GM23338 (cell line): ENCODE data around the gene SNX8. TPM values are rescaled to one million over a fixed set of nuclear protein-coding genes. Genes with fewer than 3 reads are reported as not detected.
A peak's percentile ranks its signal among the peaks of the same experiment; 100 is the strongest.

Source experiments
- ATAC-seq: fragments of 200-7000 bp; cut with Tn5 transposase; 3 replicates; pipeline ENCODE4 v1.9.1; 2020
- DNase-seq: peaks from one replicate; pipeline ENCODE4 v3.0.0-alpha.2; 2015; ENCODE audit warnings: low spot score
- H2AFZ ChIP-seq: fragments of 200-600 bp; sonication (generic); 2 replicates; pipeline ENCODE4 v1.8.0; 2016; ENCODE audit warnings: antibody characterized with exemption, mild to moderate bottlenecking, moderate library complexity
- H3F3A ChIP-seq: fragments of 200-600 bp; sonication (generic); replicated peaks from 2 replicates; pipeline ENCODE4 v1.8.0; 2017; ENCODE audit warnings: antibody characterized with exemption, mixed run types, low read depth
- H3K27ac ChIP-seq: fragments of 200-600 bp; sonication (generic); 2 replicates; pipeline ENCODE4 v1.6.1; 2016; ENCODE audit warnings: low read depth
- H3K27me3 ChIP-seq: fragments of 200-600 bp; sonication (generic); 2 replicates; pipeline ENCODE4 v1.8.0; 2016; ENCODE audit warnings: mild to moderate bottlenecking, mixed run types, moderate library complexity; ENCODE audit not compliant: insufficient read depth
- H3K36me3 ChIP-seq: fragments of 200-600 bp; sonication (generic); 2 replicates; pipeline ENCODE4 v1.8.0; 2016; ENCODE audit warnings: mild to moderate bottlenecking; ENCODE audit not compliant: insufficient read depth
- H3K4me1 ChIP-seq: fragments of 200-600 bp; sonication (generic); 2 replicates; pipeline ENCODE4 v1.8.0; 2016; ENCODE audit warnings: mild to moderate bottlenecking, moderate library complexity; ENCODE audit not compliant: insufficient read depth
- H3K4me2 ChIP-seq: fragments of 200-600 bp; sonication (generic); 2 replicates; pipeline ENCODE4 v1.7.1; 2017; ENCODE audit warnings: mixed run types
- H3K4me3 ChIP-seq: fragments of 200-600 bp; sonication (generic); 2 replicates; pipeline ENCODE4 v1.6.1; 2016; ENCODE audit warnings: mixed run types
- H3K79me2 ChIP-seq: fragments of 200-600 bp; sonication (generic); replicated peaks from 2 replicates; pipeline ENCODE4 v1.8.0; 2017; ENCODE audit warnings: mild to moderate bottlenecking; ENCODE audit not compliant: insufficient read depth
- H3K9me2 ChIP-seq: fragments of 200-600 bp; sonication (generic); 2 replicates; pipeline ENCODE4 v1.8.0; 2017; ENCODE audit not compliant: insufficient read depth
- H4K20me1 ChIP-seq: fragments of 200-600 bp; sonication (generic); replicated peaks from 2 replicates; pipeline ENCODE4 v1.8.0; 2017; ENCODE audit warnings: mild to moderate bottlenecking; ENCODE audit not compliant: insufficient read depth
- H3K27ac Mint-ChIP-seq: 2 replicates; pipeline ENCODE4 v1.8.0; 2020; ENCODE audit warnings: inconsistent platforms, mild to moderate bottlenecking, moderate library complexity, mixed read lengths
- H3K27me3 Mint-ChIP-seq: 3 replicates; pipeline ENCODE4 v1.8.0; 2022; ENCODE audit warnings: low read depth, mild to moderate bottlenecking, moderate library complexity, mixed read lengths, inconsistent platforms; ENCODE audit not compliant: insufficient read depth, poor library complexity
- H3K36me3 Mint-ChIP-seq: 3 replicates; pipeline ENCODE4 v1.8.0; 2021; ENCODE audit warnings: low read depth, mild to moderate bottlenecking, inconsistent platforms, moderate library complexity, mixed read lengths
- H3K4me1 Mint-ChIP-seq: 3 replicates; pipeline ENCODE4 v1.8.0; 2020; ENCODE audit warnings: mild to moderate bottlenecking, inconsistent platforms, mixed read lengths
- H3K4me3 Mint-ChIP-seq: 3 replicates; pipeline ENCODE4 v1.8.0; 2021; ENCODE audit warnings: moderate library complexity, mild to moderate bottlenecking, inconsistent platforms, mixed read lengths
- H3K9me3 Mint-ChIP-seq: 3 replicates; pipeline ENCODE4 v1.8.0; 2020; ENCODE audit warnings: moderate library complexity, mild to moderate bottlenecking, inconsistent platforms, mixed read lengths
- CREB1 ChIP-seq: fragments of 250-450 bp; sonication (Bioruptor Pico); IDR thresholded peaks from 2 replicates; pipeline ENCODE4 v1.5.0; 2020; ENCODE audit warnings: low read depth, mild to moderate bottlenecking, moderate library complexity
- CTCF ChIP-seq, 2 experiments: fragments of 200-600 bp in 1 of 2; sonication (generic) in 1 of 2; conservative IDR thresholded peaks; 2 replicates each; pipeline versions ENCODE4 v1.5.1 to v1.6.1; 2016 to 2017; ENCODE audit warnings: antibody characterized with exemption in 2 of 2, low read depth in 2 of 2, mild to moderate bottlenecking in 2 of 2, moderate library complexity in 1 of 2
- ETS1 ChIP-seq: IDR thresholded peaks from 2 replicates; pipeline ENCODE4 v1.6.1; 2016; ENCODE audit warnings: antibody characterized with exemption
- EZH2 ChIP-seq: fragments of 200-600 bp; sonication (generic); IDR thresholded peaks from one replicate; pipeline ENCODE4 v1.8.0; 2017; ENCODE audit warnings: antibody characterized with exemption, mild to moderate bottlenecking, low read depth; ENCODE audit not compliant: unreplicated experiment
- EZH2phosphoT487 ChIP-seq: fragments of 200-600 bp; sonication (generic); IDR thresholded peaks from one replicate; pipeline ENCODE4 v1.8.1; 2018; ENCODE audit warnings: antibody characterized with exemption; ENCODE audit not compliant: unreplicated experiment
- JUNB ChIP-seq: IDR thresholded peaks from one replicate; pipeline ENCODE4 v1.6.1; 2016; ENCODE audit warnings: antibody characterized with exemption; ENCODE audit not compliant: unreplicated experiment
- NANOG ChIP-seq: IDR thresholded peaks from 2 replicates; pipeline ENCODE4 v1.6.1; 2016; ENCODE audit warnings: antibody characterized with exemption, borderline replicate concordance
- POLR2AphosphoS5 ChIP-seq: IDR thresholded peaks from 2 replicates; pipeline ENCODE4 v1.6.1; 2016; ENCODE audit warnings: antibody characterized with exemption, low read depth
- REST ChIP-seq: IDR thresholded peaks from one replicate; pipeline ENCODE4 v1.6.1; 2018; ENCODE audit warnings: antibody characterized with exemption; ENCODE audit not compliant: unreplicated experiment
- STAT1 ChIP-seq: IDR thresholded peaks from one replicate; pipeline ENCODE4 v1.6.1; 2016; ENCODE audit warnings: antibody characterized with exemption; ENCODE audit not compliant: unreplicated experiment
- ZNF114 ChIP-seq: fragments of 250-450 bp; sonication (Bioruptor Pico); IDR thresholded peaks from 2 replicates; pipeline ENCODE4 v1.5.0; 2020; ENCODE audit warnings: mild to moderate bottlenecking, moderate library complexity
- ZNF331 ChIP-seq: fragments of 250-450 bp; sonication (Bioruptor Pico); IDR thresholded peaks from 2 replicates; pipeline ENCODE4 v1.5.0; 2020; ENCODE audit warnings: low read depth, mild to moderate bottlenecking, moderate library complexity
- ZNF462 ChIP-seq: fragments of 250-450 bp; sonication (Bioruptor Pico); IDR thresholded peaks from 2 replicates; pipeline ENCODE4 v1.5.0; 2020; ENCODE audit warnings: mild to moderate bottlenecking, moderate library complexity
- polyA plus RNA-seq: library from polyadenylated mRNA; unstranded; fragments of >200 nt; fragmentation: Nextera tagmentation; extraction: Ambion mirVana; gene quantifications from 2 replicates; pipeline ENCODE4 v1.2.1, GENCODE V29; 2016
- total RNA-seq: library from RNA; depleted of rRNA; stranded (reverse); fragments of >200 nt; shearing (Covaris generic); gene quantifications from 2 replicates; pipeline ENCODE4 v1.2.3, GENCODE V29; 2014

Gene SNX8
- total and polyA plus RNA-seq, 2 experiments from 2014 or later: 44.3 to 50.9 TPM

GRCh38 chr7:2309889-2310331 lies 4.3 kb downstream of the SNX8 start (continued):
- TF ChIP-seq EZH2phosphoT487 (no peak), POLR2AphosphoS5 (no peak), CTCF (conservative IDR thresholded peaks at IDR 0.05; ENCODE audit: low read depth in 2 of 2) (no peak), STAT1 (no peak), EZH2 (no peak), ZNF114 (CRISPR knock-in tag) (no peak), JUNB (no peak)

GRCh38 chr7:2307690-2308107 lies 6.5 kb downstream of the SNX8 start:
- H3K9me3 Mint-ChIP-seq: peaks cover 15% of the 10 kb centered on the region; the same call in 2 of the 3 replicates
- H4K20me1 ChIP-seq: no peaks in the 10 kb centered on the region
- H3K27me3 ChIP-seq: no peaks in the 10 kb centered on the region
- H3K9me2 ChIP-seq: no peaks in the 10 kb centered on the region
- peaks cover 5% of the 10 kb centered on the region for H3K27me3 Mint-ChIP-seq
- H2AFZ ChIP-seq: no peak overlapping the region
- H3K36me3 ChIP-seq: no peaks in the 10 kb centered on the region
- H3K27ac ChIP-seq: peak overlapping the region; percentile 78
- no peak overlapping the region; the same call in 1 of the 2 replicates for H3K27ac Mint-ChIP-seq
- ATAC-seq: peak; percentile 13; the same call in 2 of the 3 replicates
- DNase-seq: no peak
- peaks cover 14% of the 10 kb centered on the region for H3K4me1 ChIP-seq
- H3K4me2 ChIP-seq: no peak overlapping the region
- H3K4me3 ChIP-seq: no peak overlapping the region
- 0 out of 2 replicates have a peak, but pooled peaks cover 8% of the 10 kb centered on the region for H3F3A ChIP-seq
- peaks cover 74% of the 10 kb centered on the region for H3K79me2 ChIP-seq
- H3K4me1 Mint-ChIP-seq: peaks cover 22% of the 10 kb centered on the region
- no peak overlapping the region for H3K4me3 Mint-ChIP-seq
- peaks cover 19% of the 10 kb centered on the region for H3K36me3 Mint-ChIP-seq
- TF ChIP-seq ETS1: no peak
- no peak for TF ChIP-seq ZNF331 (CRISPR knock-in tag)
- no peak for TF ChIP-seq NANOG
- TF ChIP-seq EZH2: no peak
- TF ChIP-seq ZNF462 (CRISPR knock-in tag): no peak
- no peak for TF ChIP-seq CREB1 (CRISPR knock-in tag)
- no peak for TF ChIP-seq REST
- TF ChIP-seq EZH2phosphoT487: no peak
